NB4 (cell line): ENCODE results near the gene TMEM131L.

ENCODE experiments used
- DNase-seq: peaks from one replicate; pipeline ENCODE4 v3.0.0; 2010; ENCODE audit warnings: low read depth
- H3K4me3 ChIP-seq: one replicate; pipeline ENCODE4 v1.5.1; 2011; ENCODE audit warnings: mild to moderate bottlenecking, low read depth, low read length, moderate library complexity
- MYC ChIP-seq: IDR thresholded peaks from 2 replicates; pipeline ENCODE4 v1.6.1; 2011; ENCODE audit warnings: low read depth, low read length
- POLR2A ChIP-seq: IDR thresholded peaks from 2 replicates; pipeline ENCODE4 v1.6.1; 2011; ENCODE audit warnings: mild to moderate bottlenecking; ENCODE audit not compliant: insufficient read length; ENCODE audit errors: extremely low read depth
- TF ChIP-seq, protein P1 (sequence below): IDR thresholded peaks from 2 replicates; pipeline ENCODE4 v1.6.1; 2011; ENCODE audit warnings: low read depth, low read length
- TF ChIP-seq, protein P2 (sequence below): IDR thresholded peaks from one replicate; pipeline ENCODE4 v1.5.1; 2012; ENCODE audit warnings: low read depth, low read length

TMEM131L gene

GRCh38 chr4:153495480-153496193, 29.5 kb downstream of the TMEM131L start:
- TF ChIP-seq MYC (no peak), POLR2A (no peak)
- TF ChIP-seq, protein P1, sequence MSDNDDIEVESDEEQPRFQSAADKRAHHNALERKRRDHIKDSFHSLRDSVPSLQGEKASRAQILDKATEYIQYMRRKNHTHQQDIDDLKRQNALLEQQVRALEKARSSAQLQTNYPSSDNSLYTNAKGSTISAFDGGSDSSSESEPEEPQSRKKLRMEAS, result no peak
- TF ChIP-seq, protein P2, sequence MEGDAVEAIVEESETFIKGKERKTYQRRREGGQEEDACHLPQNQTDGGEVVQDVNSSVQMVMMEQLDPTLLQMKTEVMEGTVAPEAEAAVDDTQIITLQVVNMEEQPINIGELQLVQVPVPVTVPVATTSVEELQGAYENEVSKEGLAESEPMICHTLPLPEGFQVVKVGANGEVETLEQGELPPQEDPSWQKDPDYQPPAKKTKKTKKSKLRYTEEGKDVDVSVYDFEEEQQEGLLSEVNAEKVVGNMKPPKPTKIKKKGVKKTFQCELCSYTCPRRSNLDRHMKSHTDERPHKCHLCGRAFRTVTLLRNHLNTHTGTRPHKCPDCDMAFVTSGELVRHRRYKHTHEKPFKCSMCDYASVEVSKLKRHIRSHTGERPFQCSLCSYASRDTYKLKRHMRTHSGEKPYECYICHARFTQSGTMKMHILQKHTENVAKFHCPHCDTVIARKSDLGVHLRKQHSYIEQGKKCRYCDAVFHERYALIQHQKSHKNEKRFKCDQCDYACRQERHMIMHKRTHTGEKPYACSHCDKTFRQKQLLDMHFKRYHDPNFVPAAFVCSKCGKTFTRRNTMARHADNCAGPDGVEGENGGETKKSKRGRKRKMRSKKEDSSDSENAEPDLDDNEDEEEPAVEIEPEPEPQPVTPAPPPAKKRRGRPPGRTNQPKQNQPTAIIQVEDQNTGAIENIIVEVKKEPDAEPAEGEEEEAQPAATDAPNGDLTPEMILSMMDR, result no peak
- DNase-seq, result no peak
- H3K4me3 ChIP-seq, result no peak overlapping the region

GRCh38 chr4:153497091-153497531, 31.0 kb downstream of the TMEM131L start:
- H3K4me3 ChIP-seq, result no peak overlapping the region
- TF ChIP-seq, protein P1, result no peak
- TF ChIP-seq MYC (no peak), POLR2A (no peak)
- TF ChIP-seq, protein P2, result no peak
- no peak for DNase-seq

DNA sequence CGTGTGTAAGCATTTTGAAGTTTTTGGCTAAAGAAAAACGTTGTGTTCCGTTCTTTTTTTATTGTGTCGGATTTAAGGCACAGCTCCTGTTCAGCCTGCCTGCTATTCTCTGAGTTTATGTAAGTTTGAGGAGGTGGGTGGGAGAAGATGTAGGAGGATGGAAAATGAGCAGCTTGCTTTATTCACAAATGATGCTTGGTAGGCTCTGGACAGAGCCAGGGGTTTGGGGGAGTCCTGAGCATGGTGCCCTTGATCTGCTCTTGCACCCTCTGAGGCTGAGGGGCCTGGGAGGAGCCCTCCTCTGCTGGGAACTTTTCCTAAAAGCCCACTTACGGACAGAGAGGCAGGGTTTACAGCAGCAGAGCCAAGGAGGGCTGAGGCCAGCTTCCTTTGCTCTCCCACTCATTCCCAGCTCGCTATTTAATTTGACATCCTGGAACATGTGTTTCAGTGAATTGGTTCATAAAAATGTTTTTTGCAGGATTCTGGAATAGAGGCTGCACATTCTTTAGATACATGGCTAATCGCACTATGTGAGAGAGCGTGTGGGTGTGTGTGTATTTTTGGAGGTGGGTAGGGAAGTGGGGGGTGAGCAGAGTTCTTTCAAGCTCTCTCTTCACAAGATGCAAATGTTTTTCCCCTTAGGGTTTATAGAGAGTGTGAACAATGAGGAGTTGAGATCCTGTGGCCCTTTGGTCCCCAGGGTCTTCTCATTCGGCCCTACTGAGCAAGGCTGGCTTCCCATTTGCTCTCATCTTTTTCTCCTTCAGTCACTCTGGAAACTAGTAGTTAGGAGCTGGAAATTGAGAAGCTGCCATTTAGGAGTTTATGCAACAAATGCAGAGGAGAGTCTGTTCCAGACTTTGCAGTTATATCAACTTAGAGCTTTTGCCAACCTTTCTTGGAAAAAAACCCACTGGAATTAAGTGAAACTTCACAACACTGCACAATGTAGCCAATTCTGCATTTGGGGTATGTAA, 32.1 kb downstream of the TMEM131L start:
- no peak for DNase-seq
- TF ChIP-seq MYC (no peak), POLR2A (no peak)
- TF ChIP-seq, protein P2, result no peak
- TF ChIP-seq, protein P1, result no peak
- no peak overlapping the region for H3K4me3 ChIP-seq

DNA sequence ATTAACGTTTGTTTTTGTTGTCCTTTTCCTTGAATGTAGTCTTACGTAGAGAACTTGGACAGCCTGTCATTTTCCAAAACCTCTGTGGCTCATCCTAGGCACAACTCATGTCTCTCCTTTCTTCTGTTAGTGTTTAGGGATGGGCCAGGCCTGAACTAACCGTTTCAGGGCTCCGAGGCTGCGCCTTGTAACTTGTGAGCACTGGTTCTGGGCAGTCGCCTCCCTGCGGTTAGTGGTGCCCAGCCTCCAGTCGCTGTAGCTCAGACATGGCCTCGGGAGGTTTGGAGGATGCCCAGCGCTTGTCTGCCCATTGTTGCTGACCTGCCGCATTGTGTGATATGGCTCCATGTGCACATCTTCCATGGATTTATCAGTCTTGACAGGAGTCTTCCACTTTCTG, 32.8 kb downstream of the TMEM131L start:
- DNase-seq, result no peak
- no peak overlapping the region for H3K4me3 ChIP-seq
- TF ChIP-seq, protein P2, result no peak
- no peak for TF ChIP-seq POLR2A
- TF ChIP-seq, protein P1, result no peak
- no peak for TF ChIP-seq MYC

- DNase-seq, result no peak
- TF ChIP-seq MYC, result no peak
- TF ChIP-seq, protein P2, result no peak
- no peak for TF ChIP-seq POLR2A
- TF ChIP-seq, protein P1, result no peak
Measured at GRCh38 chr4:153501578-153501977, 35.4 kb downstream of the TMEM131L start.

More at GRCh38 chr4:153501578-153501977, 35.4 kb downstream of the TMEM131L start:
- H3K4me3 ChIP-seq, result no peak overlapping the region
